Measurements from ENCODE around the gene MTFR2.

The MTFR2 gene

DNA sequence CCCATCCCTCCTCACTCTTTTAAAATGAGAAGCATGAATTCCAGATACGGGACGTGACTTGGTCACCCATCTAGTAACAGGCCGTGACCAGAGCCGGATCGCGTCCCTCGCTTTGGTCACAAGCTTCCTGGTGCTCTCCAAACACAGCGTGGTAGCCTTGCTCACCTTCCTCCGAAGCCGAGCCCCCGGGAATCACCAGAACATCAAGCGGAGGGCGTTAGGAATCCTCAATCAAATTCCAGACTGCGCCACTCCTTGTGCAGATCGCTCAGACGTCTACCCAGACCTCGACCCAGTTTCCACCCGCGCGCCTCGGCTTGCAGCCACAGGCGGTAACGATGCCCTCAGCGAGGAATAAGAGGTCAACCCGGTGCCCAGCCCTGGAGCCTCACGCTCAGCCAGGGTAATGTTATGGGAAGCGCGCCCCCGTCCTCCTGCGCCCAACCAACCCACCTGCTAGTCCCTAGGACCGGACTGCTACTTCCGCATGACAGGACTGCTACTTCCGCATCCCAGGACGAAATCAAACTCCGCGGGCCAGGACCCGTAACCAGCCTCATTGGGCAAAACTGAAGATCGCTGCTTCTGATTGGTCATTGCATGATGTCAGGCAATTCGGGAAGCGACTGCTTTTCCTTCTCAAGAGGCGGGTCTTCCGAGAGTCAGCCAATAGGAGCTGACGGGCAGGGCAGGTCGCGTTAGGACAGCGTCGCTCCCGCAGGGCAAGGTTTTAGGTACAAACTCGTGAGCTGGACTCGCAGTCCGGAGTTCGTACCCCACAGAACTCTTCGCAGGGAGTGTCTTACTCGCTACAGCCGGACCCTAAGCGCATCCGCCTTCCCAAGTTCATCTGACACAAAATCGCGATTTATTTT lies at the start of gene MTFR2:
Gene MTFR2 (minus strand): TSS at position 501 of the 875 bp plus-strand sequence. CDS start 1,212 bp downstream, outside the sequence.
- no peaks in the 10 kb centered on the region for H3K36me3 ChIP-seq (ENCODE audit: control insufficient read depth, low read depth, low read length)
- peak within 1 kb of the TSS; percentile 98 for H3K4me3 ChIP-seq (ENCODE audit: low read length)
- no peaks in the 10 kb centered on the region for H3K4me1 ChIP-seq (ENCODE audit: control insufficient read depth, low read depth, low read length)
- no peaks in the 10 kb centered on the region for H3K27me3 ChIP-seq (ENCODE audit: control insufficient read depth, insufficient read depth, low read length)
- peak within 1 kb of the TSS; percentile 68 for H3K9ac ChIP-seq (ENCODE audit: low read length)
- H3K27ac ChIP-seq (ENCODE audit: low read length) = no peak within 1 kb of the TSS
- no peaks in the 10 kb centered on the region for H3K9me3 ChIP-seq (ENCODE audit: control insufficient read depth, low read depth, low read length)

DNA sequence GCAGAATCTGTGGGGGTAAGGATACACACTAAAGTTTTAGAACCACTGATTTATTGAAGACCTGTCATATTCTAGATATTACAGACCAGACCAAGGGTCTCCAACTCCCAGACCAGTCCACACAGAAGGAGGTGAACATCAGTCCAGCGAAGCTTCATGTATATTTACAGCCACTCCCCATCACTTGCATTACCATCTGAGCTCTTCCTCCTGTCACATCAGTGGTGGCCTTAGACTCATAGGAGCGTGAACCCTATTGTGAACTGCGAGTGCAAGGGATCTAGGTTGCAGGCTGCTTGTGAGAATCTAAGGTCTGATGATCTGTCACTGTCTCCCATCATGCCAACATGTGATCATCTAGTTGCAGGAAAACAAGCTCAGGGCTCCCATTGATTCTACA lies 44.5 kb upstream of the MTFR2 start:
- no peak overlapping the region for H3K27ac ChIP-seq (ENCODE audit: low read length)
- H3K4me3 ChIP-seq (ENCODE audit: low read length) = no peak overlapping the region
- peaks cover 9% of the 10 kb centered on the region for H3K4me1 ChIP-seq (ENCODE audit: control insufficient read depth, low read depth, low read length)
- H3K9me3 ChIP-seq (ENCODE audit: control insufficient read depth, low read depth, low read length) = no peaks in the 10 kb centered on the region
- H3K9ac ChIP-seq (ENCODE audit: low read length) = no peak overlapping the region
- no peaks in the 10 kb centered on the region for H3K36me3 ChIP-seq (ENCODE audit: control insufficient read depth, low read depth, low read length)
- no peaks in the 10 kb centered on the region for H3K27me3 ChIP-seq (ENCODE audit: control insufficient read depth, insufficient read depth, low read length)

DNA sequence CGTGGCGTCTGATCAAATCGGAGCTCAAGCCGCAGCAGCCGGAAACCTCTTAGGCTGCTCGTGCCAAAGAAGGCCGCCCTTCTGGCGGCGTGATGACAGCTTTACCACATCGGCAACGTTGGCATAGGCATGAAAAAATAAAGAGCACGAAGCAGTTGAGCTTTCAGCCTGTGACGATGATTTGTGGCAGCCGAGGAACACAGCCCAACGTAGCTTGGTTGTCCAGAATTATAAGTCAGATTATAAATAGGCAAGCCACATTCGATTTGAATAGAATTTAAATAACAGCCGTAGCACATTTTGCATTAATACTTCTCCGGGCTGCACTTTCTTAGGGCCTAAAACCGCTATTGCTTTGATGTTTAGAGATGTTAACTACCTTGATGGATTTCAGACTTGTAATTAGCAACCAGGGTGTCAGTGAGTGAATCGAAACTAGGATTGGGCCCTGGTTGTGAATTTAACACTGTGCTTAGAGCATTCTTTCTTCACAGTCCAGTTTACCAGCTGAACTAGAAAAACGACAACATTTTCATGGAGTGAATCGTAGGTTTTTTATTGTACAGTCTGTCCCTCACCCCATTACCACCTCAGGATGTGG lies 40.4 kb upstream of the MTFR2 start:
- no peaks in the 10 kb centered on the region for H3K27me3 ChIP-seq (ENCODE audit: control insufficient read depth, insufficient read depth, low read length)
- H3K36me3 ChIP-seq (ENCODE audit: control insufficient read depth, low read depth, low read length) = no peaks in the 10 kb centered on the region
- no peaks in the 10 kb centered on the region for H3K9me3 ChIP-seq (ENCODE audit: control insufficient read depth, low read depth, low read length)
- peak overlapping the region; percentile 99 for H3K9ac ChIP-seq (ENCODE audit: low read length)
- H3K4me1 ChIP-seq (ENCODE audit: control insufficient read depth, low read depth, low read length) = peaks cover 9% of the 10 kb centered on the region
- H3K27ac ChIP-seq (ENCODE audit: low read length) = peak overlapping the region; percentile 91
- H3K4me3 ChIP-seq (ENCODE audit: low read length) = peak overlapping the region; percentile 85

DNA sequence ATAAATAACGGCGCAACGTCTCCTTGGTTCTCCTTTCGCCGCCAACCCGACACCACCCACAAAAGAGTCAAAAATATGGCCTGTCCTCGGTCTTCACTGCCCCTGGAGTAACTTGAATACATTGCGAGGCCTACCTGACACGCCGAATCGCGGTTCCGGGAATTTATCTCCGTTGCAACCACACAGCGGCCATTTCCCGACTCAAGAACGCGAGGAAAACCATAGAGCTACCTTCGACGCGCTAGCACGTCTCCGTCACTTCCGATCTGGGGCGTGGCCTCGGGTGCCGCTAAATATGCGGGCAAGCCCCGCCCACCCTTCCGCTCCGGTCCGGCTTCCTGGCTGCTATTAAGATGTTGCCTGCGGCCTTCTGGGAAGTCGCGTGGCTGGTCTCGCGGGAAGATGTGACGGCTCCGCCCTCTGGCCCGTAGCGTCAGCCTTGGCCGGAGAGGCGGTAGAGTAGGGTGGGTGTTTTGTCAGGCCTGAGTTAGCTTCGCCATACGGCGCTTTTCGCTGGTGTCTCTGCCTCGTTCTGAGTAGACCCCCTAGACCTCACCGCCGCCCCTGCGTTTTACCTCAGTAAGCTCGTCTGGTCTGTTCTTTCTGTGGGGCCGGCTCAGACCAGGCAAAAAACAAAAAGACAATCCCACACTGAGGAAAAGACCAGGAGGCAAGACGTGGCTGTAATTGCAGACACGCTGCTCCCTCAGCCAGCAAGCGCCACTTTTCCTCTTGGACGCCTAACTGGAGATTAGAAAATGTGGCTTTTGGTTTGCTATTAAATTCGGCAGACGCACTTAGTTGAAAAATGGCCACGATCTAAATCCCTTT lies 39.7 kb upstream of the MTFR2 start, which contains the start of gene BCLAF1:
Gene BCLAF1 (minus strand): TSS at position 268 of the 831 bp plus-strand sequence. CDS start 9,980 bp downstream, outside the sequence.
- Histone ChIP-seq H3K9ac (ENCODE audit: low read length) (peak within 1 kb of the TSS; percentile 99), H3K4me1 (ENCODE audit: control insufficient read depth, low read depth, low read length) (peaks cover 12% of the 10 kb centered on the region)

DNA sequence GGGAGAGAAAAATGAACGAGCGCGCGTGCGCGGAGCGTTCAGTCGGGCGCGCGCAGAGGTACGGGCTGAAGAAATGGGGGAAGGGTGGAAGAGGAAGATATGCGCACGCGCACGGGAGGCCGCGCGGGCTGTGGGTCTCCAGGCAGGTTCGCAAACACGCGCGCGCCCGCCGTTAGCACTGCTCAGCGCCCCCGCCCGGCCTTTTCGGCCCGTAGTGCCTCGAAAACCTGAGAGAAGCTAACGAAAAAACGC lies 39.1 kb upstream of the MTFR2 start:
- Histone ChIP-seq H3K9me3 (ENCODE audit: control insufficient read depth, low read depth, low read length) (no peaks in the 10 kb centered on the region), H3K27me3 (ENCODE audit: control insufficient read depth, insufficient read depth, low read length) (no peaks in the 10 kb centered on the region), H3K4me3 (ENCODE audit: low read length) (peak overlapping the region; percentile 85), H3K36me3 (ENCODE audit: control insufficient read depth, low read depth, low read length) (no peaks in the 10 kb centered on the region), H3K9ac (ENCODE audit: low read length) (peak overlapping the region; percentile 99), H3K27ac (ENCODE audit: low read length) (peak overlapping the region; percentile 98), H3K4me1 (ENCODE audit: control insufficient read depth, low read depth, low read length) (peaks cover 12% of the 10 kb centered on the region)

More for the DNA sequence above, 39.7 kb upstream of the MTFR2 start, which contains the start of gene BCLAF1:
- Histone ChIP-seq H3K27me3 (ENCODE audit: control insufficient read depth, insufficient read depth, low read length) (no peaks in the 10 kb centered on the region), H3K36me3 (ENCODE audit: control insufficient read depth, low read depth, low read length) (no peaks in the 10 kb centered on the region), H3K9me3 (ENCODE audit: control insufficient read depth, low read depth, low read length) (no peaks in the 10 kb centered on the region), H3K4me3 (ENCODE audit: low read length) (peak within 1 kb of the TSS; percentile 85), H3K27ac (ENCODE audit: low read length) (peak within 1 kb of the TSS; percentile 98)

DNA sequence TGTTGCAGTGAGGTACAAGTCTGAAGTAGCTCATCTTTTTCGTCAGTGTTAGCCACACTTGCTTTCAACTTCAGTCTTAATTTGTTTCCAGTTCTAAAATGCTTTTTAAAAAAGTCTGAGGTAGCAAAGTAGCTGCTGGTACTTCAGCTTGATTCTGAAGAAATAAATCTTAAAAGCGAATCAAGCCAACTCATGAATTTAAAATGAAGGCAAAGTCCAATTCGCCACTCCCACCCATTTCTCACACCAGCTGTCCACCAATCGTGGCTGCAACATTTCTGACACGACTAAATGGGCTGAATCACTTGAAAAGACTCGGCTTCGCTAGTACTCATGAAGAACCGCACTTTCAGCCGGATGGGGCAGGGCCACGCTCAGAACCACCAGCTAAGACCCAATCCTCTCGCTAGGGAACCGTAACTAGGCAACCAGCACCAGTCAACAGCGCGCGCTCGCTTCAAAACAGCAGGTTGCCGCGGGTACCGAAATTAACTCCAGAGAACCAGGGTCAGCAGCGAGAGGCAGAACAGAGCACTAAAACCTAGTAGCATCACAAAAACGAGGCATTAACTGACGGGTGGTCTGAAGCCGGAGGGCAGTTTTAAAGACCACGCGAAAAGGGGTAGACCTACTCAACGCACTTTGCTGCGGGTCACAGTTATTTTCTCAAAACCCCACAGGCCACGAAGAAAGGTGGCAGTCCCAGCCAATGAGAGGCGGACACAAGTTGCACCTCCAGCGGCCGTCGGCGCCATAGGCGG lies 38.6 kb upstream of the MTFR2 start:
- no peaks in the 10 kb centered on the region for H3K36me3 ChIP-seq (ENCODE audit: control insufficient read depth, low read depth, low read length)
- H3K4me1 ChIP-seq (ENCODE audit: control insufficient read depth, low read depth, low read length) = peaks cover 12% of the 10 kb centered on the region
- peak overlapping the region; percentile 85 for H3K4me3 ChIP-seq (ENCODE audit: low read length)
- H3K9me3 ChIP-seq (ENCODE audit: control insufficient read depth, low read depth, low read length) = no peaks in the 10 kb centered on the region
- peak overlapping the region; percentile 99 for H3K9ac ChIP-seq (ENCODE audit: low read length)
- H3K27ac ChIP-seq (ENCODE audit: low read length) = peak overlapping the region; percentile 98
- H3K27me3 ChIP-seq (ENCODE audit: control insufficient read depth, insufficient read depth, low read length) = no peaks in the 10 kb centered on the region

DNA sequence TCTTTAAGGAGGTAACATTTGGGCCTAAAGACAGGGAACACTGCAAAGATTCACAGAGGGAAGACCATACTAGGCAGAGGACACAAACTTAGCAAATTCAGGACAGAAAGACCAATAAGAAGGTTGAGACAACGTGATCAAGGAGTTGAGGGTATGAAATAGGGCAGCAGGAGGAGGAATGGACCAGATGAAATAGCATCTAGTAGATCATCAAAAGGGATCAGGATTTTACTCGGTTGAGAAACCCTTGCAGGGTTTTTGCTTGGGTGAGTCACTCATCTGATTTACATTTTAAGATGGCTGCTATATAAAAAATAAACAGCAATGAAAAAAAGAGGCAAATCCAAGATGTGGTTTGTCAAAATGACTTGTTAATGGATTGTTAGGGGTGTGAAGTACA lies 34.8 kb upstream of the MTFR2 start:
- Histone ChIP-seq H3K36me3 (ENCODE audit: control insufficient read depth, low read depth, low read length) (peaks cover 24% of the 10 kb centered on the region), H3K4me1 (ENCODE audit: control insufficient read depth, low read depth, low read length) (peaks cover 3% of the 10 kb centered on the region), H3K9ac (ENCODE audit: low read length) (no peak overlapping the region), H3K4me3 (ENCODE audit: low read length) (no peak overlapping the region), H3K9me3 (ENCODE audit: control insufficient read depth, low read depth, low read length) (no peaks in the 10 kb centered on the region), H3K27me3 (ENCODE audit: control insufficient read depth, insufficient read depth, low read length) (no peaks in the 10 kb centered on the region), H3K27ac (ENCODE audit: low read length) (no peak overlapping the region)

DNA sequence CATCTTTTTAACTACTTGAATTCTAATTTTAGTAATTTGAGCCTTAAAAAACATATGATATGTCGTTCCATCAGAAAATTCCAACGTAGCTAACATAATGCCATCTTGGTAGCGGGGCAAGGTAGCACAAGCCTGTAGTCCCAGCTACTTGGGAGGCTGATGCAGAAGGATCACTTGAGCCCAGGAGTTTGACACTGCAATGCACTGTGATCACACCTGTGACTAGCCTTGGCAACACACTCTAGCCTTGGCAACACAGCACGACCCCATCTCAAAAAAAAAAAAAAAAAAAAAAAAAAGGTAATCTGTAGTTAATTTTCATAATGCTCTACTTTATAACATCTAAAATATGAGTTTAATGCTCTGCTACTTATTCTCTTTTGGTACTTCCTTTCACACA lies 32.8 kb upstream of the MTFR2 start:
- Histone ChIP-seq H3K9me3 (ENCODE audit: control insufficient read depth, low read depth, low read length) (no peaks in the 10 kb centered on the region), H3K27me3 (ENCODE audit: control insufficient read depth, insufficient read depth, low read length) (no peaks in the 10 kb centered on the region), H3K4me3 (ENCODE audit: low read length) (no peak overlapping the region), H3K9ac (ENCODE audit: low read length) (no peak overlapping the region), H3K27ac (ENCODE audit: low read length) (no peak overlapping the region), H3K36me3 (ENCODE audit: control insufficient read depth, low read depth, low read length) (peaks cover 37% of the 10 kb centered on the region), H3K4me1 (ENCODE audit: control insufficient read depth, low read depth, low read length) (peaks cover 3% of the 10 kb centered on the region)

DNA sequence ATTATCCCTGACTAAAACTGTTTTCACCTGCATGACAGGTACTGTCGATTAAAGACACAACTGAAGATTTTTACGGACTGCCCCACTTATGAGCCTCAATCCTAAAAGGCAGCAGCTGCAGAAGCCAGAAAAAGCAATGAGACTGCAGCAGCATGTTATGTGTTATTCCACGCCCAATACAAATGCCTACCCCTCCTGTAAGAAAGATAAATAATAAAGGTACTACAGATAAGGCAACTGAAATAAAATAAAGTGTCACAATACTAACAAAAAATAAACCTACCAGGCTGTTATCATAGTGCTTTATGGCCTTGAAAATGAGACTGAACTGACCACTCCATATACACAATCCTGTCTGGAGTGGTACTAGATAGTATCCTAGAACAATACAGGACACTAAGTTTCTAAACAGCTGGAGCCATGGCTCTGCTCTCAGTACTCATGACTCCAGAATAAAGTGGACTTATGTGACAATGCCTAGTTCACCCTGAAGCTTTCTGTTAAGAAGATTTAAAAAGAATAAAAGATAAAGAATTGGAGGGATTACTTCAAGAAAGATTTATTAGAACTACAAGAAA lies 30.0 kb upstream of the MTFR2 start:
- peaks cover 63% of the 10 kb centered on the region for H3K36me3 ChIP-seq (ENCODE audit: control insufficient read depth, low read depth, low read length)

DNA sequence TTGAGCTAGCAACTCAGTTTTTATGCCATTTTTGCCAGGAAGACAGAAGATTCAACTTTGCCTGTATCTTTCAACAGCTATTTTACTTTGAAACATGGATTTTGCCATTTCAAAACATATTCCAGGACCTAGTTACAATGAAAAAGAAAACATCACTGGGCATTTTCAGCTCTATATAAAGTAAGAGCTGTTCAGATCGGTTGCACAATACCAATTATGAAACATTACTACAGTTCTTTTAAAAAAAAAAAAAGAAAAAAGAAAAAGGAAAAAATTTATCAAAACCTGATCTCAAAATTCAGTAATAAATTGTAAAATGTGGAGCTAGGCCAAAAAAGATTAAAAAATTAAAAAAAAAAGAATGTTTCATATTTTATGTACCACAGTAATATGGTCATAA lies 24.0 kb upstream of the MTFR2 start:
- Histone ChIP-seq H3K4me1 (ENCODE audit: control insufficient read depth, low read depth, low read length) (no peaks in the 10 kb centered on the region), H3K27ac (ENCODE audit: low read length) (no peak overlapping the region), H3K9ac (ENCODE audit: low read length) (no peak overlapping the region), H3K4me3 (ENCODE audit: low read length) (no peak overlapping the region), H3K27me3 (ENCODE audit: control insufficient read depth, insufficient read depth, low read length) (no peaks in the 10 kb centered on the region), H3K36me3 (ENCODE audit: control insufficient read depth, low read depth, low read length) (peaks cover 92% of the 10 kb centered on the region), H3K9me3 (ENCODE audit: control insufficient read depth, low read depth, low read length) (no peaks in the 10 kb centered on the region)

More for the DNA sequence above, 30.0 kb upstream of the MTFR2 start:
- no peak overlapping the region for H3K4me3 ChIP-seq (ENCODE audit: low read length)
- H3K9me3 ChIP-seq (ENCODE audit: control insufficient read depth, low read depth, low read length) = no peaks in the 10 kb centered on the region
- no peaks in the 10 kb centered on the region for H3K4me1 ChIP-seq (ENCODE audit: control insufficient read depth, low read depth, low read length)
- no peak overlapping the region for H3K27ac ChIP-seq (ENCODE audit: low read length)
- no peak overlapping the region for H3K9ac ChIP-seq (ENCODE audit: low read length)
- no peaks in the 10 kb centered on the region for H3K27me3 ChIP-seq (ENCODE audit: control insufficient read depth, insufficient read depth, low read length)

All from iPS-18a (cell line).